Transverse colon (tissue), 4 donors: ENCODE data around the gene RBBP8.

Experiments
- EP300 ChIP-seq: sonication (generic); formaldehyde crosslinking; IDR thresholded peaks from one replicate; pipeline ENCODE4 v1.6.1; 2017; ENCODE audit warnings: antibody characterized with exemption, low read depth
- POLR2AphosphoS5 ChIP-seq, 3 donors: sonication (generic); formaldehyde crosslinking; IDR thresholded peaks; one replicate each; pipeline ENCODE4 v1.6.1; 2016; ENCODE audit warnings: antibody characterized with exemption in 3 of 3
- TF ChIP-seq, protein P1 (sequence below), 5 experiments: fragments of 200-600 bp in 3 of 5; fragments of 450-650 bp in 2 of 5; sonication (generic) in 3 of 5; IDR thresholded peaks; 1 replicate in 2 of 5; 2 replicates in 3 of 5; pipeline ENCODE4 v1.5.1; 2016 to 2017; ENCODE audit warnings: antibody characterized with exemption in 5 of 5, inconsistent platforms in 3 of 5, mild to moderate bottlenecking in 2 of 5, moderate library complexity in 1 of 5

DNA sequence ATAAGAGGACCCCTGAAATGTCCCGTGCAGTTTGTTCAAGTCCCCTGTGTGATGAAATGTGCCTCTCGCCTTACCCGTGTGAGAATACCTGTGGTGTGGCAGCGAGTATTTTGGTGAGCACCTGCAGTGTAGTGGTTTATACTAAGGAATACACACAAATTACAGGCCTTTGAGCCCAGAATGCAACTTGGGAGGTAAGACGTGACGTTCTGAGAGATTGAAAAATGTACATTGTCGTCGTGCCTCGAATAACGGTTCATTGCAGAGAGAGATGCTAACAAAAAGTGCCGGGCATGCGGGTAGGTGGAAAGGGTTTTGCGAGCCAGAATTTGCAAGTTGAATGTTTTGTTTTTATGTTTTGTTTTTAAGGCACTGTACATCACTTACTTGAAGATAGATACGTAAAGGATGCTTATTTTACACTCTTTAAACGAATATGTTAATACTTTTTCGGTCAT lies 867 bp downstream of the RBBP8 start:
- TF ChIP-seq, protein P1, sequence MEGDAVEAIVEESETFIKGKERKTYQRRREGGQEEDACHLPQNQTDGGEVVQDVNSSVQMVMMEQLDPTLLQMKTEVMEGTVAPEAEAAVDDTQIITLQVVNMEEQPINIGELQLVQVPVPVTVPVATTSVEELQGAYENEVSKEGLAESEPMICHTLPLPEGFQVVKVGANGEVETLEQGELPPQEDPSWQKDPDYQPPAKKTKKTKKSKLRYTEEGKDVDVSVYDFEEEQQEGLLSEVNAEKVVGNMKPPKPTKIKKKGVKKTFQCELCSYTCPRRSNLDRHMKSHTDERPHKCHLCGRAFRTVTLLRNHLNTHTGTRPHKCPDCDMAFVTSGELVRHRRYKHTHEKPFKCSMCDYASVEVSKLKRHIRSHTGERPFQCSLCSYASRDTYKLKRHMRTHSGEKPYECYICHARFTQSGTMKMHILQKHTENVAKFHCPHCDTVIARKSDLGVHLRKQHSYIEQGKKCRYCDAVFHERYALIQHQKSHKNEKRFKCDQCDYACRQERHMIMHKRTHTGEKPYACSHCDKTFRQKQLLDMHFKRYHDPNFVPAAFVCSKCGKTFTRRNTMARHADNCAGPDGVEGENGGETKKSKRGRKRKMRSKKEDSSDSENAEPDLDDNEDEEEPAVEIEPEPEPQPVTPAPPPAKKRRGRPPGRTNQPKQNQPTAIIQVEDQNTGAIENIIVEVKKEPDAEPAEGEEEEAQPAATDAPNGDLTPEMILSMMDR (IDR thresholded peaks at IDR 0.05), result no peak
- TF ChIP-seq POLR2AphosphoS5 (IDR thresholded peaks at IDR 0.05) (no peak), EP300 (no peak)
